Measurements from ENCODE around the gene CYP2U1. TPM values are rescaled to one million over a fixed set of nuclear protein-coding genes. Genes with fewer than 3 reads are reported as not detected.
"Not testable (repeated sequence)": the region's sequence is repeated elsewhere in the genome, so short reads cannot be mapped to it uniquely, and the experiment has no call there.

The CYP2U1 gene
- total and polyA plus RNA-seq, 4 donors = 1.9 to 7.3 (median 3.8) TPM

DNA sequence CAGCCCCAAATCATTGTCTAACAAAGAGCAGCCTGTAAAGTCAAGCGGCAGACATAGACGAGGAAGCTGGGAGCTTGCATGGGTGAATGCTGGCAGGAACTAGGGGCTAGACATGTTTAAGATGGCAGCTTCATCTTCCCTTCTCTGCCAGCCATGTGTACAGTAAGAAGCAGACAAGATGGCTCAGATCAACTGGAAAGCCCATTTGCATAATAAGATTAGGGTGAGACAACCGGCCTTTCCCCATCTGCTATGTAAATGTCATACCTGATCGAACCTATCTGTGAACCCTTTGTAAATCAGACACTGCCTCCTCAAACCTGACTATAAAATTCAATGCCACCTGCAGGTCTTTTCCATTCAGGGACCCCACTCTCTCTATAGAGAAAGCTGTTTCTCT, 35.6 kb downstream of the CYP2U1 start:
- Histone ChIP-seq H3K36me3 (ENCODE audit: control insufficient read depth in 4 of 4, insufficient read depth in 4 of 4, low read length in 4 of 4) (no peaks in the 10 kb centered on the region), H3K4me3 (no peak overlapping the region), H3K4me1 (ENCODE audit: control insufficient read depth in 5 of 5, insufficient read depth in 5 of 5, low read length in 5 of 5) (no peaks in the 10 kb centered on the region), H3K9me3 (ENCODE audit: control insufficient read depth in 4 of 4, insufficient read depth in 3 of 4, low read length in 3 of 4) (no peaks in the 10 kb centered on the region), H3K27ac (ENCODE audit: low read depth in 1 of 2, low read length in 1 of 2) (no peak overlapping the region), H3K9ac (ENCODE audit: insufficient read depth in 1 of 2, low read length in 2 of 2) (no peak overlapping the region), H3K27me3 (ENCODE audit: control insufficient read depth in 3 of 3, insufficient read depth in 3 of 3, low read length in 2 of 3) (no peaks in the 10 kb centered on the region)
- WGBS, 2 donors = 76 to 84% methylated on average over 4 of the region's 4 CpGs
- ATAC-seq (ENCODE audit: insufficient read depth, low FRiP score) (no peak), DNase-seq (no peak)
- no peak for TF ChIP-seq CTCF (IDR thresholded peaks at IDR 0.05; ENCODE audit: control extremely low read depth, extremely low read depth)

DNA sequence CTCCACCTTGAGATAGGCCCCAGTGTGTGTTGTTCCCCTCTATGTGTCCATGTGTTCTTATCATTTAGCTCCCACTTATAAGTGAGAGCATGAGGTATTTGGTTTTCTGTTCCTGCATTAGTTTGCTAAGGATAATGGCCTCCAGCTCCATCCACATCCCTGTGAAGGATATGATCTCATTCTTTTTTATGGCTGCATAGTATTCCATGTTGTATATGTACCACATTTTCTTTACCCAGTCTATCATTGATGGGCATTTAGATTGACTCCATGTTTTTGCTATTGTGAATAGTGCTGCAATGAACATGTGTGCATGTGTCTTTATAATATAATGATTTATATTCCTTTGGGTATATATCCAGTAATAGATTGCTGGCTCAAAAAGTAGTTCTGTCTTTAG, 36.2 kb downstream of the CYP2U1 start:
- not testable (repeated sequence) for ATAC-seq (ENCODE audit: insufficient read depth, low FRiP score); H3K4me1 ChIP-seq (ENCODE audit: control insufficient read depth in 5 of 5, insufficient read depth in 5 of 5, low read length in 5 of 5)

DNA sequence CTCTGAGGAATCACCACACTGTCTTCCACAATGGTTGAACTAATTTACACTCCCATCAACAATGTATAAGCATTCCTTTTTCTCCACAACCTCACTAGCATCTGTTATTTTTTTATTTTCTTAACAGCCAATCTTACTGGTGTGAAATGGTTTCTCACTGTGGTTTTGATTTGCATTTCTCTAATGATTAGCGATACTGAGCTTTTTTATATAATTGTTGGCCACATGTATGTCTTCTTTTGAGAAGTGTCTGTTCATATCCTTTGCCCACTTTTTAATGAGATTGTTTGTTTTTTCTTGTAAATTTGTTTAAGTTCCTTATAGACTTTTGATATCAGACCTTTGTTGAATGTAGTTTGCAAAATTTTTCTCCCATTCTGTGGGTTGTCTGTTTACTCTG, 36.6 kb downstream of the CYP2U1 start:
- not testable (repeated sequence) for H3K9ac ChIP-seq (ENCODE audit: insufficient read depth in 1 of 2, low read length in 2 of 2); H3K9me3 ChIP-seq (ENCODE audit: control insufficient read depth in 4 of 4, insufficient read depth in 3 of 4, low read length in 3 of 4); H3K27me3 ChIP-seq (ENCODE audit: control insufficient read depth in 3 of 3, insufficient read depth in 3 of 3, low read length in 2 of 3); DNase-seq; H3K27ac ChIP-seq (ENCODE audit: low read depth in 1 of 2, low read length in 1 of 2); H3K4me1 ChIP-seq (ENCODE audit: control insufficient read depth in 5 of 5, insufficient read depth in 5 of 5, low read length in 5 of 5); ATAC-seq (ENCODE audit: insufficient read depth, low FRiP score); H3K36me3 ChIP-seq (ENCODE audit: control insufficient read depth in 4 of 4, insufficient read depth in 4 of 4, low read length in 4 of 4); H3K4me3 ChIP-seq
- 95 to 100% methylated on average over 1 of the region's 1 CpG for WGBS, 2 donors

More for the DNA sequence above, 36.2 kb downstream of the CYP2U1 start:
- H3K9ac ChIP-seq (ENCODE audit: insufficient read depth in 1 of 2, low read length in 2 of 2); H3K9me3 ChIP-seq (ENCODE audit: control insufficient read depth in 4 of 4, insufficient read depth in 3 of 4, low read length in 3 of 4); H3K36me3 ChIP-seq (ENCODE audit: control insufficient read depth in 4 of 4, insufficient read depth in 4 of 4, low read length in 4 of 4); H3K27me3 ChIP-seq (ENCODE audit: control insufficient read depth in 3 of 3, insufficient read depth in 3 of 3, low read length in 2 of 3); H3K27ac ChIP-seq (ENCODE audit: low read depth in 1 of 2, low read length in 1 of 2); H3K4me3 ChIP-seq; DNase-seq: not testable (repeated sequence)

- DNase-seq (no peak), ATAC-seq (ENCODE audit: insufficient read depth, low FRiP score) (no peak)
- no peaks in the 10 kb centered on the region for H3K4me1 ChIP-seq (ENCODE audit: control insufficient read depth in 5 of 5, insufficient read depth in 5 of 5, low read length in 5 of 5)
- H3K9me3 ChIP-seq (ENCODE audit: control insufficient read depth in 4 of 4, insufficient read depth in 3 of 4, low read length in 3 of 4) = no peaks in the 10 kb centered on the region
- H3K4me3 ChIP-seq = no peak overlapping the region
- H3K27me3 ChIP-seq (ENCODE audit: control insufficient read depth in 3 of 3, insufficient read depth in 3 of 3, low read length in 2 of 3) = no peaks in the 10 kb centered on the region
- H3K9ac ChIP-seq (ENCODE audit: insufficient read depth in 1 of 2, low read length in 2 of 2) = no peak overlapping the region
- H3K27ac ChIP-seq (ENCODE audit: low read depth in 1 of 2, low read length in 1 of 2) = no peak overlapping the region
- no peak for TF ChIP-seq CTCF (IDR thresholded peaks at IDR 0.05; ENCODE audit: control extremely low read depth, extremely low read depth)
- H3K36me3 ChIP-seq (ENCODE audit: control insufficient read depth in 4 of 4, insufficient read depth in 4 of 4, low read length in 4 of 4) = no peaks in the 10 kb centered on the region
- 96 to 97% methylated on average over 12 of the region's 12 CpGs for WGBS, 2 donors
These were observed 38.9 kb downstream of the CYP2U1 start for GRCh38 chr4:107970063-107970798.

All from lung (tissue), 12 donors.